HFFc6 (cell line): ENCODE results near the gene ADGRE3. TPM values are rescaled to one million over a fixed set of nuclear protein-coding genes. Genes with fewer than 3 reads are reported as not detected.

Experiments used
- DNase-seq: peaks from one replicate; pipeline ENCODE4 v3.0.0-alpha.2; 2018
- H3K27ac Mint-ChIP-seq: 2 replicates; pipeline ENCODE4 v1.8.0; 2020; ENCODE audit warnings: mild to moderate bottlenecking, mixed read lengths
- H3K27me3 Mint-ChIP-seq: 2 replicates; pipeline ENCODE4 v1.8.0; 2021; ENCODE audit warnings: mild to moderate bottlenecking, moderate library complexity, mixed read lengths; ENCODE audit not compliant: insufficient read depth
- H3K36me3 Mint-ChIP-seq: 2 replicates; pipeline ENCODE4 v1.8.0; 2021; ENCODE audit warnings: low read depth, mixed read lengths
- H3K4me1 Mint-ChIP-seq: 2 replicates; pipeline ENCODE4 v1.8.0; 2020; ENCODE audit warnings: low read depth, mixed read lengths
- H3K4me3 Mint-ChIP-seq: 2 replicates; pipeline ENCODE4 v1.8.0; 2020; ENCODE audit warnings: mild to moderate bottlenecking, moderate library complexity, mixed read lengths
- H3K9me3 Mint-ChIP-seq: 2 replicates; pipeline ENCODE4 v1.8.0; 2020; ENCODE audit warnings: mild to moderate bottlenecking, mixed read lengths
- CTCF ChIP-seq: fragments of 200-600 bp; sonication (generic); IDR thresholded peaks from 2 replicates; pipeline ENCODE4 v1.5.0; 2021; ENCODE audit warnings: antibody characterized with exemption, mild to moderate bottlenecking
- total RNA-seq, 6 experiments: library from RNA; stranded (reverse); fragmentation: NEBNext Ultra II Directional; extraction: Animal tissue kit (Norgen Biotek cat#: 25700); gene quantifications; 2 replicates in 1 of 6; 3 replicates in 5 of 6; pipeline ENCODE4 v1.2.3, GENCODE V29; 2021

The ADGRE3 gene
- total RNA-seq, 6 experiments from 2014 or later, result not detected

- H3K4me1 Mint-ChIP-seq, result no peaks in the 10 kb centered on the region
- H3K27ac Mint-ChIP-seq, result no peak overlapping the region
- H3K36me3 Mint-ChIP-seq, result peaks cover 78% of the 10 kb centered on the region
- H3K9me3 Mint-ChIP-seq, result peaks cover 12% of the 10 kb centered on the region
- DNase-seq, result no peak
- no peak for TF ChIP-seq CTCF
- H3K27me3 Mint-ChIP-seq, result no peaks in the 10 kb centered on the region
- H3K4me3 Mint-ChIP-seq, result no peak overlapping the region
Observed at GRCh38 chr19:14704450-14704849, 29.8 kb upstream of the ADGRE3 start.

- Mint-ChIP-seq H3K4me3 (no peak overlapping the region), H3K27ac (no peak overlapping the region), H3K27me3 (no peaks in the 10 kb centered on the region), H3K36me3 (peaks cover 76% of the 10 kb centered on the region), H3K9me3 (peaks cover 11% of the 10 kb centered on the region), H3K4me1 (no peaks in the 10 kb centered on the region)
- no peak for TF ChIP-seq CTCF
- no peak for DNase-seq
Observed at GRCh38 chr19:14703833-14704232, 29.2 kb upstream of the ADGRE3 start.

- Mint-ChIP-seq H3K4me1 (no peaks in the 10 kb centered on the region), H3K4me3 (no peak overlapping the region), H3K9me3 (peaks cover 7% of the 10 kb centered on the region), H3K36me3 (peaks cover 59% of the 10 kb centered on the region), H3K27ac (no peak overlapping the region), H3K27me3 (no peaks in the 10 kb centered on the region)
- TF ChIP-seq CTCF, result no peak
- no peak for DNase-seq
Observed at GRCh38 chr19:14700711-14701375, 26.2 kb upstream of the ADGRE3 start.

- H3K4me1 Mint-ChIP-seq, result no peaks in the 10 kb centered on the region
- no peak for DNase-seq
- TF ChIP-seq CTCF, result no peak
- H3K4me3 Mint-ChIP-seq, result no peak overlapping the region
- peaks cover 56% of the 10 kb centered on the region for H3K36me3 Mint-ChIP-seq
- peaks cover 7% of the 10 kb centered on the region for H3K9me3 Mint-ChIP-seq
- H3K27ac Mint-ChIP-seq, result no peak overlapping the region
- no peaks in the 10 kb centered on the region for H3K27me3 Mint-ChIP-seq
Observed at GRCh38 chr19:14699641-14700040, 25.0 kb upstream of the ADGRE3 start.

- H3K27me3 Mint-ChIP-seq, result peaks cover 3% of the 10 kb centered on the region
- H3K9me3 Mint-ChIP-seq, result no peaks in the 10 kb centered on the region
- H3K4me1 Mint-ChIP-seq, result no peaks in the 10 kb centered on the region; the same call in 1 of the 2 replicates
- no peak for DNase-seq
- no peak overlapping the region for H3K27ac Mint-ChIP-seq
- H3K4me3 Mint-ChIP-seq, result no peak overlapping the region
- TF ChIP-seq CTCF, result no peak
- peaks cover 19% of the 10 kb centered on the region for H3K36me3 Mint-ChIP-seq
Observed at GRCh38 chr19:14695471-14695870, 20.8 kb upstream of the ADGRE3 start.
